K562 (cell line): ENCODE data around the gene SMAD3. TPM values are rescaled to one million over a fixed set of nuclear protein-coding genes. Genes with fewer than 3 reads are reported as not detected.

Source experiments
- ATAC-seq: fragments of 200-7000 bp; cut with Tn5 transposase; 3 replicates; pipeline ENCODE4 v1.9.1; 2020; ENCODE audit warnings: moderate library complexity
- BruUV-seq: library from RNA; stranded (reverse); fragments of 400-500 nt; replicated peaks from 2 replicates; lab custom pipeline; 2021; lab: Mats Ljungman, UMichigan
- CTCF ChIA-PET: fragments of 300-600 bp; formaldehyde crosslinking; extraction: SDS; loops from one replicate; lab custom pipeline; 2021; ENCODE audit warnings: low intra/inter-chr PET ratio; lab: Yijun Ruan, JAX
- POLR2A ChIA-PET: fragments of 300-600, 350-650 bp; sonication (Branson Sonifier 250); formaldehyde crosslinking; extraction: SDS; loops from one replicate; lab custom pipeline; 2021; ENCODE audit warnings: antibody characterized with exemption, inconsistent platforms; lab: Yijun Ruan, JAX
- DNase-seq, 4 experiments: peaks; one replicate each; pipeline versions ENCODE4 v3.0.0 to v3.0.0-alpha.2; 2011 to 2018; ENCODE audit warnings: low spot score in 3 of 4, mixed read lengths in 3 of 4; ENCODE audit errors: extremely low read depth in 1 of 4
- FAIRE-seq: peaks from 2 replicates; lab custom pipeline; 2011; peaks lifted over from hg19 to GRCh38; lab: Jason Lieb, UNC
- H2AFZ ChIP-seq: 2 replicates; pipeline ENCODE4 v1.6.0; 2011; ENCODE audit warnings: low read depth, low read length, control low read depth, inconsistent platforms
- H3K27ac ChIP-seq: fragments of 200-600 bp; 3 replicates; pipeline ENCODE4 v1.8.0; 2011; ENCODE audit warnings: low read depth, mild to moderate bottlenecking, control low read depth, inconsistent platforms, low read length, moderate library complexity, mixed read lengths; ENCODE audit errors: extremely low read depth
- H3K27me3 ChIP-seq, 2 experiments: fragments of 300-600 bp in 1 of 2; 2 replicates in 1 of 2; 3 replicates in 1 of 2; pipeline versions ENCODE4 v1.6.0 to v1.8.0; 2011; ENCODE audit warnings: inconsistent platforms in 2 of 2, low read length in 2 of 2, mild to moderate bottlenecking in 1 of 2, mixed read lengths in 1 of 2, moderate library complexity in 1 of 2; ENCODE audit not compliant: control insufficient read depth in 2 of 2, insufficient read depth in 2 of 2
- H3K36me3 ChIP-seq: fragments of 300-600 bp; 3 replicates; pipeline ENCODE4 v1.8.0; 2011; ENCODE audit warnings: mild to moderate bottlenecking, low read length, inconsistent platforms; ENCODE audit not compliant: control insufficient read depth, insufficient read depth
- H3K4me1 ChIP-seq, 2 experiments: fragments of 200-600 bp in 1 of 2; replicated peaks in 1 of 2; 2 replicates in 1 of 2; 3 replicates in 1 of 2; pipeline versions ENCODE4 v1.5.1 to v1.8.0; 2011; ENCODE audit warnings: inconsistent platforms in 2 of 2, low read length in 2 of 2, mild to moderate bottlenecking in 1 of 2, mixed read lengths in 1 of 2, moderate library complexity in 1 of 2; ENCODE audit not compliant: control insufficient read depth in 2 of 2, insufficient read depth in 2 of 2
- H3K4me2 ChIP-seq: 2 replicates; pipeline ENCODE4 v1.6.1; 2011; ENCODE audit warnings: low read length, control low read depth, inconsistent platforms, mixed read lengths; ENCODE audit not compliant: insufficient read depth
- H3K4me3 ChIP-seq: fragments of 200-600 bp; sonication (generic), shearing (Covaris generic); 2 replicates; pipeline ENCODE4 v1.5.1; 2016; ENCODE audit warnings: control low read depth, inconsistent platforms
- H3K79me2 ChIP-seq: fragments of 200-600 bp; 3 replicates; pipeline ENCODE4 v1.8.0; 2011; ENCODE audit warnings: low read length, inconsistent platforms; ENCODE audit not compliant: control insufficient read depth, insufficient read depth
- H3K9ac ChIP-seq, 2 experiments: 2 replicates each; pipeline versions ENCODE4 v1.6.0 to v1.6.1; 2011; ENCODE audit warnings: low read depth in 2 of 2, low read length in 2 of 2, control low read depth in 1 of 2, inconsistent platforms in 1 of 2, mild to moderate bottlenecking in 1 of 2, mixed read lengths in 1 of 2; ENCODE audit not compliant: insufficient read depth in 1 of 2
- H3K9me1 ChIP-seq: one replicate; pipeline ENCODE4 v1.6.0; 2011; ENCODE audit warnings: inconsistent platforms, mild to moderate bottlenecking, low read length, moderate library complexity; ENCODE audit not compliant: control insufficient read depth, insufficient read depth
- H3K9me3 ChIP-seq: replicated peaks from 2 replicates; pipeline ENCODE4 v1.5.1; 2011; ENCODE audit warnings: low read depth, low read length, inconsistent platforms; ENCODE audit not compliant: control insufficient read depth, insufficient read depth
- H4K20me1 ChIP-seq: replicated peaks from 2 replicates; pipeline ENCODE4 v1.6.1; 2011; ENCODE audit warnings: low read length, inconsistent platforms, mixed read lengths; ENCODE audit not compliant: control insufficient read depth, insufficient read depth
- CBFA2T3 ChIP-seq: fragments of 450-650 bp; IDR thresholded peaks from 2 replicates; pipeline ENCODE4 v1.6.1; 2017
- E2F4 ChIP-seq: sonication (generic); formaldehyde crosslinking; IDR thresholded peaks from 2 replicates; pipeline ENCODE4 v1.8.0; 2022; ENCODE audit warnings: mild to moderate bottlenecking, low read depth, missing genetic modification reagents
- ETV1 ChIP-seq: fragments of 450-650 bp; conservative IDR thresholded peaks from 2 replicates; pipeline ENCODE4 v1.6.1; 2016; ENCODE audit warnings: missing genetic modification characterization, control low read depth, low read depth, missing compliant biosample characterization
- GATA2 ChIP-seq: sonication (generic); formaldehyde crosslinking; IDR thresholded peaks from 2 replicates; pipeline ENCODE4 v1.4.0; 2020; ENCODE audit warnings: mild to moderate bottlenecking, missing genetic modification reagents
- GTF2E2 ChIP-seq: fragments of 200-800 bp; sonication (Bioruptor generic); IDR thresholded peaks from 2 replicates; pipeline ENCODE4 v1.6.1; 2016; ENCODE audit warnings: missing genetic modification characterization, missing compliant biosample characterization
- ID3 ChIP-seq, 2 experiments: fragments of 250-450 bp in 1 of 2; fragments of 450-650 bp in 1 of 2; sonication (Bioruptor Pico) in 1 of 2; IDR thresholded peaks; 2 replicates each; pipeline versions ENCODE4 v1.6.1 to v1.8.0; 2016 to 2021; ENCODE audit warnings: mild to moderate bottlenecking in 2 of 2, moderate library complexity in 2 of 2, missing compliant biosample characterization in 1 of 2, missing genetic modification characterization in 1 of 2
- KDM4B ChIP-seq, 2 experiments: fragments of 450-650 bp in 1 of 2; sonication (generic) in 1 of 2; IDR thresholded peaks; 2 replicates each; pipeline ENCODE4 v1.6.1; 2016 to 2017; ENCODE audit warnings: borderline replicate concordance in 2 of 2, antibody characterized with exemption in 1 of 2, low read depth in 1 of 2, mild to moderate bottlenecking in 1 of 2
- NCOA2 ChIP-seq, 2 experiments: fragments of 450-650 bp; IDR thresholded peaks; 2 replicates each; pipeline ENCODE4 v1.6.1; 2018; ENCODE audit warnings: mild to moderate bottlenecking in 2 of 2, moderate library complexity in 1 of 2; ENCODE audit not compliant: partially characterized antibody in 2 of 2
- POLR2B ChIP-seq: fragments of 450-650 bp; IDR thresholded peaks from 2 replicates; pipeline ENCODE4 v1.6.1; 2018; ENCODE audit warnings: low read depth; ENCODE audit not compliant: partially characterized antibody
- RAD21 ChIP-seq, 2 experiments: fragments of 250-450 bp in 1 of 2; fragments of 450-650 bp in 1 of 2; sonication (Bioruptor Pico) in 1 of 2; formaldehyde crosslinking in 1 of 2; IDR thresholded peaks in 1 of 2; conservative IDR thresholded peaks in 1 of 2; 2 replicates each; pipeline versions ENCODE4 v1.4.0 to v1.8.0; 2020 to 2022; ENCODE audit warnings: mild to moderate bottlenecking in 2 of 2, moderate library complexity in 1 of 2
- TFE3 ChIP-seq: fragments of 450-650 bp; formaldehyde crosslinking; IDR thresholded peaks from 2 replicates; pipeline ENCODE4 v1.4.0; 2020; ENCODE audit warnings: mild to moderate bottlenecking, mixed read lengths
- USF2 ChIP-seq: sonication (generic); formaldehyde crosslinking; IDR thresholded peaks from 2 replicates; pipeline ENCODE4 v1.5.0; 2020; ENCODE audit warnings: missing genetic modification reagents
- ZNF766 ChIP-seq: fragments of 200-800 bp; sonication (Bioruptor generic); conservative IDR thresholded peaks from 2 replicates; pipeline ENCODE4 v1.6.1; 2016; ENCODE audit warnings: missing genetic modification characterization, missing compliant biosample characterization
- WGBS: fragments of 100-300 bp; shearing (Covaris generic); methylation state at CpG from one replicate; pipeline ENCODE4 v1.1.6; 2016; ENCODE audit warnings: low coverage, mixed read lengths; ENCODE audit not compliant: insufficient coverage; ENCODE audit errors: missing lambda C conversion rate; 5-methylcytosine and 5-hydroxymethylcytosine counted together
- in situ Hi-C: fragments of 300-500 bp; cut with MboI; formaldehyde crosslinking; loops from 4 replicates; pipeline ENCODE4 v1.15.0; 2018; ENCODE audit warnings: inconsistent platforms, mixed read lengths
- intact Hi-C: fragments of 100-400 bp; cut with micrococcal nuclease; formaldehyde crosslinking; loops from 2 replicates; pipeline ENCODE4 v1.14.2; 2022
- polyA plus RNA-seq, 8 experiments: library from polyadenylated mRNA; depleted of rRNA in 4 of 8; stranded (reverse) in 5 of 8; unstranded in 3 of 8; fragments of >200 nt; fragmentation: Nextera tagmentation in 2 of 8; fragmentation: Illumina TruSeq in 1 of 8; extraction: Ambion mirVana in 2 of 8; extraction: Trizol in 1 of 8; gene quantifications; 2 replicates each; pipeline versions ENCODE4 v1.2.1 to v1.2.3, GENCODE V29; 2011 to 2014; ENCODE audit warnings: inconsistent platforms in 1 of 8, missing spikeins in 1 of 8
- total RNA-seq, 7 experiments: library from RNA; depleted of rRNA in 6 of 7; stranded (reverse); fragments of >200 nt in 6 of 7; fragmentation: Illumina TruSeq in 2 of 7; extraction: Trizol in 2 of 7; gene quantifications; 2 replicates each; pipeline versions ENCODE4 v1.2.1 to v1.2.3, GENCODE V29; 2011 to 2021; ENCODE audit warnings: low replicate concordance in 1 of 7
- TF ChIP-seq, protein P1 (sequence below): sonication (generic); IDR thresholded peaks from 2 replicates; pipeline ENCODE4 v1.6.1; 2016

Gene SMAD3
- total and polyA plus RNA-seq, 9 of the 15 experiments (the other 6 are each of a cell fraction or from before 2014, with no cell fraction given) = 4.3 to 39.2 (median 11.1) TPM

DNA sequence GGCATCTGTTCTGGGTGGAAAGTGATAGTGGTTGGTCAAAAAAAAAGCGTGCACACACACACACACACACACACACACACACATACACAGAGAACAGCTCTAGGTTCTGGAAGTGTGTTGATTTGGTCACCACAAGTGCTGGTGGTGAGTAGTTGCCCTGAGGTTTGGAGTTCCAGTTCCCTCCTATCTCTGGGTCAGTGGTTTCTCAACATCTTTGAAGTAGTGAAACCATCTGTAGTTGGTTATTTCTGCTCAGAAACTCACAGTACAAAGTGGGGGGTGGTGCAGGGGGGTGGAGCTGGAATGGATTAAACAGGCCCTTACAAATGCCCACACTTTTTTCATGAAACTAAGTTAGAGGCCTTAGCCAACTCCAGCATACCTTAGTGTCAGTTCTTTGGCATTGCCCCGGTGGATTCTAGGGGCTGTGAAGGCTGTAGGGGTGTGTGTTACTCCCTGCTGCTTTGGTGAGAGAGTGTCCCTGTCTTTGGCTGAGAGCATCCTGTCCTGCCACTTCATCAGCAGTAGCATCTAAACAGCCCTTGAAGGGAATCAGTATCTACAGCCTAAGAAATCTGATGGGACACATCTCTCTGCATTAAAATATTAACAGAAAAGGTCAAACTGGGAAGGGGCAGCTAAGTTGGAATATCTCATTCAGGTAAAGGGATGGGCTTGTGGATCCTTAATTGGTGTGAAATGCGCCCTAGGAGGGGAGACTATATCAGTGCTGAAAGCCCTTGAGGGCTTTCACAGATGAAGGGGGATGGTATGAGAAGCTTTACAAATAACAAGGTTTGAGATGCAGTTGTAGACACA, 20.6 kb downstream of the SMAD3 start (continued):
- TF ChIP-seq GTF2E2 (0 out of 2 replicates have a peak, but pooled peaks have one; percentile 5), E2F4 (no peak), ZNF766 (CRISPR knock-in tag) (no peak), CBFA2T3 (peak; percentile 31; the same call in 1 of the 2 replicates), POLR2B (no peak)
- TF ChIP-seq, protein P1, sequence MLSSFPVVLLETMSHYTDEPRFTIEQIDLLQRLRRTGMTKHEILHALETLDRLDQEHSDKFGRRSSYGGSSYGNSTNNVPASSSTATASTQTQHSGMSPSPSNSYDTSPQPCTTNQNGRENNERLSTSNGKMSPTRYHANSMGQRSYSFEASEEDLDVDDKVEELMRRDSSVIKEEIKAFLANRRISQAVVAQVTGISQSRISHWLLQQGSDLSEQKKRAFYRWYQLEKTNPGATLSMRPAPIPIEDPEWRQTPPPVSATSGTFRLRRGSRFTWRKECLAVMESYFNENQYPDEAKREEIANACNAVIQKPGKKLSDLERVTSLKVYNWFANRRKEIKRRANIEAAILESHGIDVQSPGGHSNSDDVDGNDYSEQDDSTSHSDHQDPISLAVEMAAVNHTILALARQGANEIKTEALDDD = peak; percentile 59; the same call in 1 of the 2 replicates

DNA sequence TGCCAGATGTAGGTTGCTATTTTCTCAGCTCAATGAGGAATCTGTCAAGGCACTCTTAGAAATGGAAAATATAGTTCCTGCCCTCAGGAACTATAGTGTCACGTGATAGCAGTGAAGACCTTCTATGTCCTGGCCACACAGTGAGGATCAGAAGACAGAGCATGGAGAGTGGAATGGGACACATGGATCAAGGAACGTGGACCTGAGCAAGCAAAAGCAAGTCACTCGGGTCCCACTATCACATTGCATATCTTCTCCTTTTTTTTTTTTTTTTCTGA, 21.2 kb downstream of the SMAD3 start:
- FAIRE-seq = no peak
- H3K4me1 ChIP-seq = peaks cover 47 to 78% of the 10 kb centered on the region in 2 experiments
- CTCF ChIA-PET = no interaction called here
- H3K27me3 ChIP-seq = no peaks in the 10 kb centered on the region
- intact Hi-C loops (no loop called here), in situ Hi-C loops (no loop called here)
- no peaks in the 10 kb centered on the region for H4K20me1 ChIP-seq
- peaks cover 5% of the 10 kb centered on the region for H3K9me1 ChIP-seq
- no peak for DNase-seq
- peaks cover 9% of the 10 kb centered on the region; the same call in 2 of the 3 replicates for H3K36me3 ChIP-seq
- H2AFZ ChIP-seq = no peak overlapping the region
- peaks cover 5% of the 10 kb centered on the region; the same call in 1 of the 2 replicates for H3K9me3 ChIP-seq
- H3K4me2 ChIP-seq = no peak overlapping the region
- H3K79me2 ChIP-seq = peaks cover 85% of the 10 kb centered on the region
- no peak overlapping the region for H3K4me3 ChIP-seq
- BruUV-seq = no TSS peak
- POLR2A ChIA-PET = no interaction called here
- no peak overlapping the region for H3K9ac ChIP-seq
- peak overlapping the region; percentile 27; the same call in 1 of the 3 replicates for H3K27ac ChIP-seq
- ATAC-seq = no peak
- 44% methylated on average over 3 of the region's 3 CpGs for WGBS
- no peak for TF ChIP-seq KDM4B (IDR thresholded peaks at IDR 0.05; ENCODE audit: borderline replicate concordance in 2 of 2, low read depth in 1 of 2)
- no peak for TF ChIP-seq GATA2 (CRISPR knock-in tag)
- TF ChIP-seq USF2 (CRISPR knock-in tag) = 0 out of 2 replicates have a peak, but pooled peaks have one; percentile 31
- TF ChIP-seq NCOA2 (IDR thresholded peaks at IDR 0.05; ENCODE audit: partially characterized antibody in 2 of 2) = no peak
- TF ChIP-seq GTF2E2 = 0 out of 2 replicates have a peak, but pooled peaks have one; percentile 9
- TF ChIP-seq ETV1 (tag) = no peak
- no peak for TF ChIP-seq RAD21 (CRISPR knock-in tag; conservative IDR thresholded peaks at IDR 0.05 in 1 of 2, IDR thresholded peaks at IDR 0.05 in 1 of 2)
- peak; percentile 85 for TF ChIP-seq TFE3 (CRISPR knock-in tag)
- TF ChIP-seq ID3 (CRISPR knock-in tag; IDR thresholded peaks at IDR 0.05) = no peak
- no peak for TF ChIP-seq ID3 (tag; IDR thresholded peaks at IDR 0.05)
